Ishikawa (cell line): Measurements from ENCODE around the gene ABCC11.

ENCODE experiments used
- CEBPB ChIP-seq: IDR thresholded peaks from 2 replicates; pipeline ENCODE4 v1.6.1; 2012
- EGR1 ChIP-seq: IDR thresholded peaks from 2 replicates; pipeline ENCODE4 v1.6.1; 2012
- RAD21 ChIP-seq: IDR thresholded peaks from 2 replicates; pipeline ENCODE4 v1.6.1; 2012; ENCODE audit warnings: low read depth
- REST ChIP-seq: IDR thresholded peaks from 2 replicates; pipeline ENCODE4 v1.6.1; 2012; ENCODE audit warnings: low read depth, mild to moderate bottlenecking
- TAF1 ChIP-seq: IDR thresholded peaks from 2 replicates; pipeline ENCODE4 v1.6.1; 2012; ENCODE audit warnings: low read depth, mild to moderate bottlenecking
- USF1 ChIP-seq: IDR thresholded peaks from 2 replicates; pipeline ENCODE4 v1.6.1; 2012

- no peak for TF ChIP-seq TAF1
- TF ChIP-seq REST: no peak
- TF ChIP-seq USF1: no peak
- no peak for TF ChIP-seq EGR1
- TF ChIP-seq RAD21: no peak
- no peak for TF ChIP-seq CEBPB
Observed at GRCh38 chr16:48247311-48247710, at the start of gene ABCC11.
